ENCODE results near the gene RMP24.

The RMP24 gene

GRCh38 chr18:35983818-35984217 lies 11.3 kb downstream of the RMP24 start:
- no peak for TF ChIP-seq POLR2A (IDR thresholded peaks at IDR 0.05)
- TF ChIP-seq POLR2AphosphoS5 (IDR thresholded peaks at IDR 0.05) = no peak
- Histone ChIP-seq H3K4me3 (no peak overlapping the region), H3K27ac (no peak overlapping the region), H3K36me3 (peaks cover 0 to 75% (median 41%) of the 10 kb centered on the region in 6 donors), H3K27me3 (replicated peaks in 1 of 7) (no peaks in the 10 kb centered on the region), H3K9me3 (no peaks in the 10 kb centered on the region), H3K4me1 (no peaks in the 10 kb centered on the region)
- intact Hi-C loops (cut with DNase I; ENCODE audit: low total_unique reads) = no loop called here
- 95 to 98% (median 97%) methylated on average over 5 of the region's 5 CpGs for WGBS, 5 donors
- no peak for DNase-seq

GRCh38 chr18:35991696-35992095 lies 19.2 kb downstream of the RMP24 start:
- no peaks in the 10 kb centered on the region for H3K9me3 ChIP-seq
- intact Hi-C loops (cut with DNase I; ENCODE audit: low total_unique reads) = no loop called here
- DNase-seq = no peak
- H3K36me3 ChIP-seq = peaks cover 0 to 64% (median 23%) of the 10 kb centered on the region in 6 donors
- H3K4me1 ChIP-seq = no peaks in the 10 kb centered on the region
- TF ChIP-seq POLR2AphosphoS5 (IDR thresholded peaks at IDR 0.05) (no peak), CTCF (IDR thresholded peaks at IDR 0.05 in 8 of 11, conservative IDR thresholded peaks at IDR 0.05 in 3 of 11) (no peak)
- H3K4me3 ChIP-seq = no peak overlapping the region
- H3K27ac ChIP-seq = no peak overlapping the region
- no peaks in the 10 kb centered on the region for H3K27me3 ChIP-seq (replicated peaks in 1 of 7)

GRCh38 chr18:35993013-35993412 lies 20.5 kb downstream of the RMP24 start:
- intact Hi-C loops (cut with DNase I; ENCODE audit: low total_unique reads) = no loop called here
- WGBS, 5 donors = 95 to 99% (median 97%) methylated on average over 6 of the region's 6 CpGs

GRCh38 chr18:35998967-35999366 lies 26.5 kb downstream of the RMP24 start:
- Histone ChIP-seq H3K9me3 (no peaks in the 10 kb centered on the region), H3K4me3 (no peak overlapping the region), H3K4me1 (peaks cover 0 to 10% (median 0%) of the 10 kb centered on the region in 6 donors), H3K27me3 (replicated peaks in 1 of 7) (no peaks in the 10 kb centered on the region), H3K36me3 (no peaks in the 10 kb centered on the region), H3K27ac (no peak overlapping the region)
- peak in 2 of 11 experiments; percentile 10 to 23 for TF ChIP-seq CTCF (IDR thresholded peaks at IDR 0.05 in 8 of 11, conservative IDR thresholded peaks at IDR 0.05 in 3 of 11)
- TF ChIP-seq POLR2AphosphoS5 (IDR thresholded peaks at IDR 0.05) = no peak
- no peak for DNase-seq
- intact Hi-C loops (cut with DNase I; ENCODE audit: low total_unique reads) = no loop called here
- 71 to 90% (median 85%) methylated on average over 1 of the region's 1 CpG for WGBS, 5 donors

More at GRCh38 chr18:35993013-35993412, 20.5 kb downstream of the RMP24 start:
- no peak for TF ChIP-seq POLR2A (IDR thresholded peaks at IDR 0.05)
- no peak for TF ChIP-seq CTCF (IDR thresholded peaks at IDR 0.05 in 8 of 11, conservative IDR thresholded peaks at IDR 0.05 in 3 of 11)
- H3K36me3 ChIP-seq = peaks cover 0 to 50% (median 23%) of the 10 kb centered on the region in 6 donors
- H3K4me1 ChIP-seq = no peaks in the 10 kb centered on the region
- H3K9me3 ChIP-seq = no peaks in the 10 kb centered on the region
- no peak overlapping the region for H3K4me3 ChIP-seq
- DNase-seq = no peak
- H3K27ac ChIP-seq = no peak overlapping the region
- H3K27me3 ChIP-seq (replicated peaks in 1 of 7) = no peaks in the 10 kb centered on the region

- intact Hi-C loops (cut with DNase I; ENCODE audit: low total_unique reads) = no loop called here
- TF ChIP-seq POLR2AphosphoS5 (IDR thresholded peaks at IDR 0.05) = no peak
- TF ChIP-seq POLR2A (IDR thresholded peaks at IDR 0.05) = no peak
- TF ChIP-seq CTCF (IDR thresholded peaks at IDR 0.05 in 8 of 11, conservative IDR thresholded peaks at IDR 0.05 in 3 of 11) = no peak
- WGBS, 5 donors = 37 to 58% (median 46%) methylated on average over 1 of the region's 1 CpG
- H3K4me3 ChIP-seq = no peak overlapping the region
- no peak for DNase-seq
- H3K27ac ChIP-seq = no peak overlapping the region
- no peaks in the 10 kb centered on the region for H3K36me3 ChIP-seq
- H3K9me3 ChIP-seq = no peaks in the 10 kb centered on the region
- peaks cover 0 to 10% (median 0%) of the 10 kb centered on the region in 6 donors for H3K4me1 ChIP-seq
- no peaks in the 10 kb centered on the region for H3K27me3 ChIP-seq (replicated peaks in 1 of 7)
Measured at GRCh38 chr18:35999925-36000324, 27.4 kb downstream of the RMP24 start.

All from spleen (tissue), 11 donors.